Colonic mucosa (tissue), 4 donors: ENCODE data around the gene AP1S3. TPM values are rescaled to one million over a fixed set of nuclear protein-coding genes. Genes with fewer than 3 reads are reported as not detected.
"Not testable (repeated sequence)": the region's sequence is repeated elsewhere in the genome, so short reads cannot be mapped to it uniquely, and the experiment has no call there.

Experiments used
- DNase-seq: peaks from one replicate; pipeline ENCODE4 v3.0.0-alpha.2; 2020
- H3K27ac ChIP-seq: fragments of 200-600 bp; one replicate; pipeline ENCODE4 v1.8.0; 2021
- H3K27me3 ChIP-seq: fragments of 200-600 bp; one replicate; pipeline ENCODE4 v1.8.0; 2021
- H3K36me3 ChIP-seq: fragments of 200-600 bp; one replicate; pipeline ENCODE4 v1.8.0; 2021
- H3K4me1 ChIP-seq: fragments of 200-600 bp; one replicate; pipeline ENCODE4 v1.8.0; 2021; ENCODE audit warnings: mild to moderate bottlenecking
- H3K4me3 ChIP-seq: fragments of 200-600 bp; one replicate; pipeline ENCODE4 v1.8.0; 2021
- H3K9ac ChIP-seq, 2 donors: one replicate each; pipeline ENCODE4 v1.7.0; 2013; ENCODE audit warnings: control low read depth in 2 of 2, low read depth in 2 of 2, low read length in 2 of 2
- H3K9me3 ChIP-seq: fragments of 200-600 bp; one replicate; pipeline ENCODE4 v1.8.0; 2021
- intact Hi-C: fragments of 100-400 bp; cut with DNase I; formaldehyde crosslinking; loops from one replicate; pipeline ENCODE4 v1.14.1; 2022
- total RNA-seq, 2 donors: library from RNA; stranded (reverse); fragmentation: NEBNext Ultra II Directional in 1 of 2; extraction: Animal tissue kit (Norgen Biotek cat#: 25700) in 1 of 2; gene quantifications; one replicate each; pipeline ENCODE4 v1.2.1, GENCODE V29; 2021
- TF ChIP-seq, protein P1 (sequence below): fragments of 200-600 bp; IDR thresholded peaks from one replicate; pipeline ENCODE4 v1.8.0; 2022; ENCODE audit warnings: antibody characterized with exemption, mild to moderate bottlenecking
- donor health status: healthy.
- donor health status: DM: no; HTN: no; CAD: no.
- donor health status: DM: no; HTN: no; CAD: no.

The AP1S3 gene
- total RNA-seq, 2 donors from 2014 or later = 8.8 to 12.0 TPM

DNA sequence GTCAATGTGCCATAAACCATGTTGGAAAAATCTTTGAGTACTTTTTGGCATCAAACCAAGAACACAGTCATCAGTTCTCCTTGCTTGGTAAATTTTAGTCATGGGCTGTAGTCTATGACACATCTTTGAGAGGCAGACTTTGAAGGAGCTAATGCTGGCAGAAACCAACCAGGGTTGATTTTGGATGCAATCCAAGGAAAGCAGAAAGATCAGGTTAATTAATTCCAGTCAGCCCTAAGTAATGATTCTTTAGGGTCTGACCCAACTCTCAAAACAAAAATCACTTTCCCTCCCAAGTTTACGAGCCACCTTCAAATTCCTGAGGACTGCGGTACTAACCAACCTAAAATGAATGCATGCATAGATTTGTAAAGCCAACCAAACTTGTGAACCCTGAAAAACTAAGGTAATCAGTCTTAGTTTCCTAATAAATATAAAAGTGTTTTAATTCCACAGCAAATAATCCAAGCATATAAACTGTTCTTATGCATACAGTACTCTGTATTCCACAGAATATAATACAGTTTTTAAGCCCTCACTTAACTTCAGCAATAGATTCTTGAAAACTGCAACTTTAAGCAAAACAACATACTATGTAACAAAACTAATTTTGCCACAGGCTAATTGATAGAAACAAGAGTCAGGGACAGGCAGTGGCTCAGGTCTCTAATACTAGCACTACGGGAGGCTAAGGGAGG is 22.0 kb downstream of the AP1S3 start:
- TF ChIP-seq, protein P1, sequence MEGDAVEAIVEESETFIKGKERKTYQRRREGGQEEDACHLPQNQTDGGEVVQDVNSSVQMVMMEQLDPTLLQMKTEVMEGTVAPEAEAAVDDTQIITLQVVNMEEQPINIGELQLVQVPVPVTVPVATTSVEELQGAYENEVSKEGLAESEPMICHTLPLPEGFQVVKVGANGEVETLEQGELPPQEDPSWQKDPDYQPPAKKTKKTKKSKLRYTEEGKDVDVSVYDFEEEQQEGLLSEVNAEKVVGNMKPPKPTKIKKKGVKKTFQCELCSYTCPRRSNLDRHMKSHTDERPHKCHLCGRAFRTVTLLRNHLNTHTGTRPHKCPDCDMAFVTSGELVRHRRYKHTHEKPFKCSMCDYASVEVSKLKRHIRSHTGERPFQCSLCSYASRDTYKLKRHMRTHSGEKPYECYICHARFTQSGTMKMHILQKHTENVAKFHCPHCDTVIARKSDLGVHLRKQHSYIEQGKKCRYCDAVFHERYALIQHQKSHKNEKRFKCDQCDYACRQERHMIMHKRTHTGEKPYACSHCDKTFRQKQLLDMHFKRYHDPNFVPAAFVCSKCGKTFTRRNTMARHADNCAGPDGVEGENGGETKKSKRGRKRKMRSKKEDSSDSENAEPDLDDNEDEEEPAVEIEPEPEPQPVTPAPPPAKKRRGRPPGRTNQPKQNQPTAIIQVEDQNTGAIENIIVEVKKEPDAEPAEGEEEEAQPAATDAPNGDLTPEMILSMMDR = no peak
- intact Hi-C loops = no loop called here
- H3K27ac ChIP-seq = no peak overlapping the region

DNA sequence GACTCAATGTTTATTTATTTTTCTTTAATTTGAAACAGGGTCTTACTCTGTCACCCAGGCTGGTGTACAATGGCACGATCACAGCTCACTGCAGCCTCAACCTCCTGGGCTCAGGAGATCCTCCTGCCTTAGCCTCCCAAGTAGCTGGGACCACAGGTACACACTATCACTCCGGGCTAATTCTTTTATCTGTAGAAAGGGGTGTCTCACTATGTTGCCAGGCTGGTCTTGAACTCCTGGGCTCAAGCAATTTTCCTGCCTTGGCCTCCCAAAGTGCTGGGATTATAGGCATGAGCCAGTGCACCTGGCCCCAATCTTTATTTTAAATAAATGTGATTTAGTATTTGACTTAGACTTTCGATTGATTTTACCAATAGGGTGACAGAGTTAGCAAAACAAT is 22.6 kb downstream of the AP1S3 start:
- DNase-seq, H3K27ac ChIP-seq, H3K9me3 ChIP-seq, intact Hi-C loops, H3K27me3 ChIP-seq, H3K4me1 ChIP-seq, H3K9ac ChIP-seq, H3K4me3 ChIP-seq, H3K36me3 ChIP-seq: not testable (repeated sequence)

More for the DNA sequence above, 22.0 kb downstream of the AP1S3 start:
- Histone ChIP-seq H3K9me3 (no peaks in the 10 kb centered on the region), H3K9ac (no peak overlapping the region), H3K4me1 (no peaks in the 10 kb centered on the region), H3K4me3 (no peak overlapping the region), H3K27me3 (no peaks in the 10 kb centered on the region), H3K36me3 (no peaks in the 10 kb centered on the region)
- no peak for DNase-seq

DNA sequence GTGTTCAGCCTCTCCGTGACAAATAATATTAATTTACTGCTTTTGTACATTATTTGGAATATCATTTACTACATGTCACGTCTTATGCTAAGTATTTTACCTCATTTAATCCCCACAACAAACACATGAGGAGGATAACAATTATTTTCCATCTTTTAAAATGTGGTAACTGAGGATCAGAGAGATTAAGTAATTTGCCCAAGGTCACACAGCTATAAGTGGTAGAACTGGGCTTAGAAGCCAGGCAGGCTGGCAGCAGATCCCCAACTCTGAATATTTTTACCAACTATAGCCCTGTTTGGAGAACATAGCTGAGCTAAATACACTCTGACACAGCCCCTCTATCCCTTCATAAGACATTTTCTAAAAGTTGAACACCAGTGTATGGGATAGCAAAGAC is 24.1 kb downstream of the AP1S3 start:
- TF ChIP-seq, protein P1 = no peak
- Histone ChIP-seq H3K4me1 (no peaks in the 10 kb centered on the region), H3K27ac (no peak overlapping the region), H3K9ac (no peak overlapping the region), H3K4me3 (no peak overlapping the region), H3K36me3 (no peaks in the 10 kb centered on the region), H3K27me3 (no peaks in the 10 kb centered on the region), H3K9me3 (no peaks in the 10 kb centered on the region)
- no peak for DNase-seq
- intact Hi-C loops = no loop called here

DNA sequence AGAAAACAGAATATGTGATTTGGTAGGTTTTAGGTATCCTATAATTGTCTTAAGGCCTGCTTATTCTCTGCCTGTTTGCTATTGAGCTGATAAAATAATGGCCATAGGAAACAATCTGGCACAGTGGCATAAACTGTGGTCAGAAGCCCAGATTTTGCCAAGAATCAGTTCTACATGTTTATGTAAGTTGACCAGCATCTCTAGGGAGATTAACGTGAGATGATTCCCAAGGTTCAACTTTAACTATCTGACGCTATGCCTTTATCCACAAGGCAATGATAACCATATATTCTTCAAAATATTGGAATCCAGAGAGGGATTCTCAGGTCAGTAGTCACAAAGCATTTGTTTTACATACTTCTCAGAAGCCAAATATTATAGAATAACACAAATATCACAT is 25.6 kb downstream of the AP1S3 start:
- Histone ChIP-seq H3K9ac (no peak overlapping the region), H3K9me3 (no peaks in the 10 kb centered on the region), H3K4me3 (no peak overlapping the region), H3K27ac (no peak overlapping the region), H3K4me1 (no peaks in the 10 kb centered on the region), H3K36me3 (no peaks in the 10 kb centered on the region), H3K27me3 (no peaks in the 10 kb centered on the region)
- TF ChIP-seq, protein P1 = no peak
- intact Hi-C loops = no loop called here
- no peak for DNase-seq

DNA sequence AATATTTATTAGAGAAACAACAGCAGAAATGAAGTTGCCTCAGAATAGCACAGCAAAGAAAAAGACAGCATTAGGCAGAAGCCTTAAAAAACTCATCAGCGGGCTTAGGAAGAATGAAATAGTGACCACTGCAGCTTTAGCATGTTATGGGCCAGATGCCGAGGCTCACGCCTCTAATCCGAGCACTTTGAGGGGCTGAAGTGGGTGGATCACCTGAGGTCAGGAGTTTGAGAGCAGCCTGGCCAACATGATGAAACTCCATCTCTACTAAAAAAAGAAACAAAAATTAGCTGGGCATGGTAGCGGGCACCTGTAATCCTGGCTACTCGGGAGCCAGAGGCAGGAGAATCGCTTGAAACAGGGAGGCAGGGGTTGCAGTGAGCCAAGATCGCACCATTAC is 32.4 kb downstream of the AP1S3 start:
- H3K4me3 ChIP-seq = no peak overlapping the region
- H3K27ac ChIP-seq = no peak overlapping the region
- H3K36me3 ChIP-seq = no peaks in the 10 kb centered on the region
- H3K9ac ChIP-seq = no peak overlapping the region
- intact Hi-C loops = no loop called here
- TF ChIP-seq, protein P1 = no peak
- no peak for DNase-seq
- no peaks in the 10 kb centered on the region for H3K27me3 ChIP-seq
- no peaks in the 10 kb centered on the region for H3K4me1 ChIP-seq
- no peaks in the 10 kb centered on the region for H3K9me3 ChIP-seq

DNA sequence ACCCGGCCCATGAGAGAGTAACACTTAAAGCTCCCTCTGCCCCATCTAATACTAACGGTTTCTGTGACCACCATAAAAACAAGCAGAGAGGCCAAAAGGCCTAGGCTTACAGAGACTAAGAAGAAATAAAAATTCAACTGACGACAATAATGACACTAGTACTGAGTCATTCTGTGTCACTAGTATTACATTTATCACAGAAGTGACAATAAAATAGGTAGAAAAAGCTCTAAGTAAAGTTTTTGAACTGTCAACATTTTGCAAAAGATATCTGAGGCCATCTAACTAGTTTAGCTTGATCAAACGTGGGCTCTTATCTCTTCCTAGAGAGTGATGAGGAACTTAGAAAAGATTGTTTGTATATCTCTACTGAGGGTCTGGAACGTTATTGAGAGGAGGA is 35.6 kb downstream of the AP1S3 start:
- Histone ChIP-seq H3K4me3 (no peak overlapping the region), H3K27ac (no peak overlapping the region), H3K27me3 (no peaks in the 10 kb centered on the region), H3K9me3 (no peaks in the 10 kb centered on the region), H3K36me3 (no peaks in the 10 kb centered on the region), H3K4me1 (no peaks in the 10 kb centered on the region), H3K9ac (no peak overlapping the region)
- intact Hi-C loops = loop anchor here (5.0 kb wide), 1 partner anchor 829 kb away; no protein-coding TSS in a partner anchor
- DNase-seq = no peak
- TF ChIP-seq, protein P1 = no peak
